Stimulated activated CD8-positive, alpha-beta memory T cell treated with anti-CD3 and anti-CD28 coated beads, Interleukin-4, amount 100 ng/mL, for 1 hour (primary cell): Measurements from ENCODE around the gene HOXA11.

Experiments
- DNase-seq, 2 donors: peaks; one replicate each; pipeline ENCODE4 v3.0.0-alpha.2; 2020; ENCODE audit warnings: low read depth in 2 of 2, low spot score in 1 of 2

HOXA11 gene

DNA sequence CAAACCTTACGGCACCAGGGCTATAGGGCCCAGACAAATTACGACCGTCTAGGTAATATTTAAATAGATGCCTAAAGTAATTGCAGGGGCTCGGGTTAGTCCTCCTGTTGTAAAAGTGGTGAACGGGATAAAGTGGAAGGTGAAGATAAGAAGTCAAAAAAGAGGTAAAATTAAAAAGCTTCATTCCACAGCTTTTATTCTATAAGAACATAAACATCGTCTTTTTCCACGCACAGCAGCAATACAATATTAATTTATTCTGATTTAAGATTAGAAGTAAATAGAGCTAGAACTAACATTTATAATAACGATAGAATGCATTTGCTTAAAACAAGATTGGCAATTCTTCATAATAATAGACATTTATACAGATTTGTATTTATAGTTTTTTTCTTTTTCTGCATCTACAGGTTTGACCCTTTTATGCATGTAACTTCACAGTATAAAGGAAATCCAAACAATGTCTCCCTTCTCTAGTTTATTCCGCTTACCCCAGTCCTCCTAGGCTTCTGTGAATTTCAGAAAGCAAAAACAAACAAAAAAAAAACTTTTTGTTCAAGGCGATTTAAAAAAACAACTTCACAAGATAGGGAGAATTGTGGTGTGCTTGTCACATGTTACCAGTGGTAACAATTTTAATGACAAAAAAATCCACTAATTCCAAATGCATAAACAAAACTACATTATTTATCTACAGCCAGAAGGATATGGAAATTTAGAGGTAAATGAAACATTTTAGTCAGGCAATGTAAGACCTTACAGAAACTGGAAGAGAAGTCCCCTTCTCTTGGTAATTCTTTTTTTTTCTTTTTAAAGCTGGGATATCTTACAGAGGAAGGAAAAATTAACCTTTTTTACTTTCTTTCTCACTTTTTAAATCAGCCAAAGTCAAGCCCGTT lies 14.4 kb downstream of the HOXA11 start:
- no peak for DNase-seq

- DNase-seq: no peak
Observed at GRCh38 chr7:27169658-27170425, 15.2 kb downstream of the HOXA11 start.

- DNase-seq: no peak
Observed at GRCh38 chr7:27168265-27168947, 16.6 kb downstream of the HOXA11 start.

DNA sequence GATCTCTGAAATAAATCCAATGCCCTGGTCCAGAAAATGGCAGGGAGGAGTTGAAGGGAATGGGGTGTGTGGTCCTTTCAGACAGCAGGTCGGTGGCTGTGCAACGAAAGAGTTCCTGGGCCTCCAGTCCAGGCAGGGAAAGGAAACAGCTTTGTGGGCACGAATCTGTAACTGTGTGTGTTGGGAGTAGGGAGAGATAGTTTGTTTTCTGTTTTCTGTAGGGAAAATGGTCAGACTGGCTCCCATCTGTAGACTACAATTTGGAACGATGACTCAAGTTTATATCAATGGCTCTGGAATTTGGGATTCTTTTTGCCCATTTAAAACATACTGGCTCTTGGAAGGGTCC lies 17.1 kb downstream of the HOXA11 start:
- DNase-seq: no peak

- no peak for DNase-seq
Observed at GRCh38 chr7:27166531-27167505, 18.2 kb downstream of the HOXA11 start.

- no peak for DNase-seq
Observed at GRCh38 chr7:27165996-27166530, 19.0 kb downstream of the HOXA11 start.

GRCh38 chr7:27165089-27165995 lies 19.7 kb downstream of the HOXA11 start, which contains the start of gene HOXA9:
Gene HOXA9, minus strand, starts transcription at chr7:27165537. Its CDS starts 80 bp downstream, at chr7:27165457.
- no peak for DNase-seq

- no peak for DNase-seq
Observed at GRCh38 chr7:27164367-27165088, 20.5 kb downstream of the HOXA11 start.

DNA sequence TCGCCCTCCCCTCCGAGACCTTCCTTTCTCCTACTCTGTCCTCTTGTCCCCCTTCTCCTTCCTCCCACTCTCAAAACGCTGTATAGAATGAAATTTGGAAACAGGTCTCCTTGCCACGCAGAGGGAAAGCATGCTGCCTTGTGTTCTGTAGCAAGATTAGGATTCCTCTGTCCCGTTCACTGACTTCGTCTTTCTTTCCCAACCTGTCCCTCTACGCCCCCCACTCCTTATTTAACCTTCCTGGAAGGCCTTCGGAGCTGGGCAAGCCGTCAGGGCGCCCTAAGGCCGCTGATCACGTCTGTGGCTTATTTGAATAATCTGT lies 21.0 kb downstream of the HOXA11 start:
- no peak for DNase-seq

- no peak for DNase-seq
Observed at GRCh38 chr7:27163288-27164044, 21.6 kb downstream of the HOXA11 start.

DNA sequence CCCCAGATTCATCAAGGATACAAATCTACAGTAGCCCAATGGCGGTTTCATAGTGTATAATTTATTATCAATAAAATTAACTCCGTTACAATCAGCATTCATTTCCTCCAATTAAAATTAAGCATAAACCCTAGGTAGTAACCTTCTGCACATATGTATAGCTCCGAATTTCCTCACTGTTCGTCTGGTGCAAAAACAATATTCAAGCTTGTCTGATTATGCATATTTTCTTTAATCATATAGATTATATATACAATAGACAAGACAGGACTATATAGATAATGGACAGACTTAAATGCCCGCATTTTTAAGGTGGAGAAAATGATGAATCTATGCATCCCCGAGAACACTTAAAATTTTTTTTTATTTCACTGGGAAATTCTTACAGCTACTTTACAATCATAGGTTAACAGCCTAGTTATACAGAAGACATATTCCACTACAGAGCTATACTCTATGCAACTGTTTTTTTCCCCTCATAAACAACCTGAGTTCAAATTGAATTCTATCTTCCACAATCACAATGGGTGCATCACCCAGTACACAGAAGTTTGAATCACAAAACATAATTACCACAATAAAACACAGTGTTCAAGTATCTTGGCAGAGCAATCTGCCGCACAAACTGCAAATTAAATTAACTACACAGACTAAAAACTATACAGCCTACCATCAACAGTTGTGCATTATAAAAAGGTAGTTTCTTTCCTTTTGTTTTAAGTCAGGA lies 22.3 kb downstream of the HOXA11 start:
- DNase-seq: no peak

GRCh38 chr7:27161721-27162560 lies 23.1 kb downstream of the HOXA11 start:
- no peak for DNase-seq

DNA sequence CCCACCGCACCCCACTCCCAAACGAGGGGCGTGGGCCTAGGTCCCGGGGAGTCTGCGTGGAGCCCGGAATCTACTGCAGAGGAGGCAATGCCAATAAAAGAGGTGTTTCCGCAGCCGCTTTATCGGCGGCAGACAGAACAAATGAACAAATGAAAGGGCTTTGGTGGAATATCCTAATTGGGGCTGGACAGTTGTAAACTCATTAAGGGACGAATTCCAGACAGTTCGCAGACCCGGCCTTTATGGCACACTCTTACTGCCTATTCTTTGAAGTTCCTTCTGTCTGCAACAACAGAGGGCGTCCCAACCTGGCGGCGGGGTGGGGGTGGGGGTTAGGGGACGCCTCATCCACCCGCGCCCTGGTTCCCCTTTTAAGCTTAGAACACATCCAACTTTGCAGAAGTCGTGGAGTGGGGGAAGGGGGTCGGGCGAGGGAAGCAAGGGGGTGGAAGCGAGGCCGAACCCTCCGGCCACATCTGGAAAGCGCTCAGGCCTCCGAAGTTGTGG lies 23.8 kb downstream of the HOXA11 start:
- no peak for DNase-seq

DNA sequence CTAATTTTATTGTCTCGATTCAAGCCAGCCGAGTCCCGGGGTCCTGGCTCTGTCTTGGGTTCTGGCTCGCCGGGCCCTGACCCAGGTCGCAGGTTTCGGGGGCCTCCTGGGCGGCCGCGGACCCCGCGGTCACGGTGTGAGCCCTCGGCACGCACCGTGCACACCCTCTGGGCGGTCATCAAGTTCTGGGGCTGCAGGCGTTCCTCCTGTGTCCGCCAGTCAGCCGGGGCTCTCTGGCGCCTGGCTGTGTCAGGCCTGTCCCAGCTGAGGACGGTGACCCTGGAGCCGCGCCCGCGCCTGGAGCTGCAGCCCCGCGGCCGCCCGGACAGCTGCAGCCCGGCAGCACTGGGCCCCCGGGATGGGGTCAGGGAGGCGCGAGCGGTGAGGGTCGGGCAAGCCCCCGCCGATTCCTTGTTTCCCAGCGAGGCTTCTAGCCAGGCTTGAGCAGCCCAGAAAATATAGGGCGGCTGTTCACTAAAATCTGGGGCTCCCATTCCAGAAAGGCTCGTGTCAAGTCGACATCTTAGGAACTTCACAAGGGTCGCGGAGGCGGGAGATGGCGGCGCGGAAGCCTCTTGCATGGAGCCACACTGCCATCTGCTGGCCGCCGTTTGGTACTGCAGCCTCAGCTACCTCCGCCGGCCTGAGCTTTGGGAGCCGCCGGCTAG lies 24.4 kb downstream of the HOXA11 start:
- DNase-seq: peak; percentile 77 to 80

DNA sequence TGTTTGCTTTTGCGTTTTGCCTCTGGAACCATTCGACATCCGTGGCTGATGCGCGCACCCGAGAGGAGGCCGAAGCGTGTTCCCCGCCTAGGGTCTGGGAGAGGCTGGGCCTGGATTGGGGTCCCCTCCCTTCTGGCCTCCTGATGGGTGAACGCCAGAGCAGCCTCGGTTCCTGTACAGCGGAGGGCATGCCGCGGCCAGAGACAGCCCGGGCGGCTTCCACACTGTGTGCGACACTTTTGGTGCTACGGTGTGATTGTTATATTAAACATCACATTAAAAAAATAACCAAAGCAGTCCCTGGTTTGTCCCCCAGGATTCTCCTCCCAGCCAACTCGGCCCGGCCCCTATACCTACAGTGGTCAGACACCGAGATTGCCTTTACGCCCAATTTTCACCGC lies 24.9 kb downstream of the HOXA11 start:
- DNase-seq: no peak
